ENCODE data around the gene WDR47.
"Not testable (repeated sequence)": the region's sequence is repeated elsewhere in the genome, so short reads cannot be mapped to it uniquely, and the experiment has no call there.

Gene WDR47

DNA sequence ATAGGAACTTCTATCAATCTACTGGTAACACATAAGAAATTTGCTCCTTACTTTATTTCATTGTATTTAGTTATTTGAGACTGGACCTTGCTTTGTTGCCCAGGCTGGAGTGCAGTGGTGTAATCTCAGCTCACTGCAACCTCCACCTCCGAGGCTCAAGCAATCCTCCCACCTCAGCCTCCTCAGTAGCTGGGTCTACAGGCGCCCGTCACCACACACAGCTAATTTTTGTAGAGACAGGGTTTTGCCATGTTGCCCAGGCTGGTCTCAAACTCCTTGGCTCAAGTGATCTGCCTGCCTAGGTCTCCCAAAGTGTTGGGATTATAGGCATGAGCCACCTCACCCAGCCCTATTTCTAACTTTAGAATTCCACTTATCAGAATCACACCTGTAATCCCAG is 10.2 kb upstream of the WDR47 start:
- not testable (repeated sequence) for DNase-seq (ENCODE audit: low read depth)

DNA sequence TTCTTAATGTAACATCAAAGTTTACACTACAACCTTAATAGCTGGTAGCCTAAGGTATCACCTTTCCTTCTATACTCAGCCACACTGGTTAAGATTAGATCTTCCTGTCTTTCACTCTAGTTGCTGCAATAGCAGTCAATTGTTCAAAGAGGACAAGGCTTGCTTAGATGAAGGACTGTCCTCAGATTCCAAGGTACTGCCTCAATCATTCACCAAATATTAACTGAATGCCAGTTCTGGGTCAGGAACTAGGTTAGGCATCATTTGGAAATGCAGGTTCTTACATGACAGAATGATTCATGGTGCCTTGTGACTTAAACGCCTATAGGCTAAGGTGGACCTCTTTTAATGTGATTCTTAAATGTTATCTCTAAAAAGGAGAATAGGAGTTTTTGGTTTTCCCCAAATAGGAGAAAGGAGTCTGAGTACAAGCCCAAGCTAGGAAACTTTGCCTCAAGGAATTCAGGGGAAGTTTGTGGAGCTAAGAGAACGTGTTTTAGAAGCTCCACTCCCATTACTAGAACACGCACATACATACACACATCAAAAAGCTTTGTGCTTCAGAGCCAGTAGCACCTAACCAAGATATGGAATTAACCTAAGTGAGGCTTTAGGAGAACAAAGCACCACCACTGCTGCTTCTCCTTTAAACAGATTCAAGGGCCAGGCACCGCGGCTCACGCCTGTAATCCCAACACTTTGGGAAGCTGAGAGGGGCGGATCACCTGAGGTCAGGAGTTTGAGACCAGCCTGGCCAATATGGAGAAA is 8.5 kb upstream of the WDR47 start:
- no peak for DNase-seq (ENCODE audit: low read depth)

DNA sequence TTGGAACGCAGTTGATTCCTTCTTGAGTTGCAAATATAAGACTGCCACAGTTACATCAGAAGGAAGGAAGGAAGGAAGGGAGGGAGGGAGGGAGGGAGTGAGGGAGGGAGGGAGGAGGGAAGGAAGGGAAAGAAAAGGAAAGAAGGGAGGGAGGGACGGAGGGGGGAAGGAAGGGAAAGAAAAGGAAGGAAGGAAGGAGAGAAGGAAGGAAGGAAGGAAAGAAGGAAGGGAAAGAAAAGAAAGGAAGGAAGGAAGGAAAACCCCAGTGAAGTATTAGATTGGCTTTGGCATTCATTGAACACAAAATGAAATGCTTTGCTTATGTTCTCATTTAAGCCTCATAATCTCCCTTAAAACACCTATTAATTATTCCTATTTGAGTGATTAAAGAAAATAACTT is 6.4 kb upstream of the WDR47 start:
- DNase-seq (ENCODE audit: low read depth) = no peak

DNA sequence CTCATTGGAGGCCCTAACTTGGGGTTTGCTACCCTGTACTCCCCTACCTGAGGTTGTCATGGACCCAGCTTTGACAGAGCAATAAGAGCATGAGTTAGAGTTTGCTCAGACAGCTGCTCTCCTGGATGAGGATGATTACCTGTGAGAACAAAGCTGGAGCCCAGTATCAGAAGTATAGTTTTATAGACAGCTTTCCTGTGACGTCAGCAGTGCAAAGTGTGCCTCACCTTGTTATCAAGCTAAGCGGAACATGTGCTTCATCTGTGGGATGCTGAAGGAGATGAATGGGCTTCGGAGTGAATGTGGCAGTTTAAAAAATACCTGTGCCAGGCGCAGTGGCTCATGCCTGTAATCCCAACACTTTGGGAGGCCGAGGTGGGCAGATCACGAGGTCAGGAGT is 5.4 kb upstream of the WDR47 start:
- DNase-seq (ENCODE audit: low read depth) = no peak

DNA sequence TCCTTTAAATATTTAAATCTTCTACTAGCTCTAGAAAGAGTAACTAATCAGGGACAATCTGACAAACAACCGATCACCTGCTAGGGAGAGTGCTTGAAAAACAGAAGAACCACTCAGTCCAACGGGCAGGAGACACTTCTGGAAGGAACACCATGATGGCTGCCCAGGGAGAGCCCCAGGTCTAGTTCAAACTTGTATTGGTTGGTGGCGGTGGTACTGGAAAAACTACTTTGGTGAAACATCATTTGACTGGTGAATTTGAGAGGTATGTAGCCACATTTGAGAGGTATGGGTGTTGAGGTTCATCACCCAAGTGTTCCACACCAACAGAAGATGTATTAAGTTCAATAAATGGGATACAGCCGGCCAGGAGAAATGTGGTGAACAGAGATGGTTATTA is 4.8 kb upstream of the WDR47 start:
- DNase-seq (ENCODE audit: low read depth) = no peak

DNA sequence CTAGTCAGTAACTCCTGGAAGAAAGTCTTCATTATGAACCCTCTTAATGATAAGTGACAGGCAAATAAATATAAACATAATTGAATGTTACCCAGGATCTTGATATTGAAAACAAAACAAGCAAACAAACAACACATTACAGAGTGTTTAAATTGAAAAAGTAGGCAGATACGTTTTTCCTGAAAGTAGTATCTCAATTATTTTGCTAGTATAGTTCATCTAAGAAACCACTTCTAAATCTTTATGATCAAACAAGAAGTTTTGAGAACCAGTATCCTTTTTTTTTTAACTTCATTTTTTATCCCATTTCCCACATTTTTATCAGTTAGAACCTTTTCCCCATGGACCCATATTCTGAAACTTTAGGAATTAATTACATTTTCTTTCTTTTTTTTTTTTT is 3.7 kb upstream of the WDR47 start:
- no peak for DNase-seq (ENCODE audit: low read depth)

DNA sequence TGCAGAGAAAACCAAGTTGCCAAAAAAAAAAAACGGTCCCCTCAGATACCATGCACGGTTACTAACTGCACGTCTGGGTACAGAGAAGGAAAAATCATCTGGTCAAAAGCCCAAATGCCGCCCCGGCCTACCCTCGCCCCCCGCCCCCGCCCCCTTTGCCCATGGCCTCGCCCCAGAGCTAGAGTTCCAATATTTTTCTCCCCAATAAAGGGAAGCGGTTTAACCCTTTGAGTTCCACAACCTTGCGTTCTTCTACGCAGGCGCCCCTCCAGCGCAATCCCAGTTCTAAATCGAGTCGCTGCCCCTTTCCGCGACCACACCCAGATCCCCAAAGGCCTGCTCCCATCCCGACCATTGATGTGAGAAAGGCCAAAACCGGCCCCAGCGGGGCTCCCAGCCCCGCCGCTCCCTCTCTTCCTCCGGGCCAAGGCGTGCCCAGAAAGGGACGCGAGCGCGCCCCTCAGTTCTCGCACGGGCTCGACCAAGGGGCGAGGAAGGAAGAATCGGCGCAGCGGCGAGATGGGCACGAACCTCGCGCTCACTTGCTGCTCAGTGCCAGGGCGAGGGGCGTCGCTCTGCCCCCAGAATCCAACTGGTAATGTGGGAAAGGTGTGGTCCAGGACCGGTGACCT is 797 bp downstream of the WDR47 start:
- no peak for DNase-seq (ENCODE audit: low read depth)

DNA sequence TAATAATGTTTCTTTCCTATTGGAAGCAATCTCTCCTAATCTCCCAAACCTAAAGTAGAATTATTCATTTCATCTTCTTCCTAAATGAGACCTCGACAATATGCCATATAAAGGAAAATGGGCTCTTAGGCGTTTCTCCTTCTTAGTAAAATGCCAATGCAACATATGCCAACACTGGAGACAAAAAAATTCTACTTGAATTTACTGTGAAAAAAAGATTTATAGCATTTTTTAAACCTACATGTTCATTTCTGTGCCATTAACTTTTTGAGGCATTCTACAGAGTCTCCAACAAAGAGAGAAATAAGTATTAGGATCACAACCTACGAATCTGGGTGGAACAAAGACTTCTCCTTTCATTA is 1.3 kb downstream of the WDR47 start:
- DNase-seq (ENCODE audit: low read depth) = no peak

DNA sequence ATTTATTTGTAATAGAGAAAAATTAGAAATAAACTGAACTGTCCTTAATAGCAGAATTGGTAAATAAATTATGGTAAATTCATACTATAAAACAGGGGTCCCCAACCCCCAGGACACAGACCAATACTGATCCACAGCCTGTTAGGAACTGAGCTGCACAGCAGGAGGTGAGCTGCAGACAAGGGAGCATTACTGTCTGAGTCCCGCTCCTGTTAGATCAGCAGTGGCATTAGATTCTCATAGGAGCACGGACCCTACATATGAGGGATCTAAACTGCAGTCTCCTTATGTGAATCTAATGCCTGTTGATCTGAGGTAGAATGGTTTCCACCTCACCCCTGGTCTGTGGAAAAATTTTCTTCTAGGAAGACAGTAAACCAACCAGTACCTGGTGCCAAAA is 7.5 kb downstream of the WDR47 start:
- no peak for DNase-seq (ENCODE audit: low read depth)

DNA sequence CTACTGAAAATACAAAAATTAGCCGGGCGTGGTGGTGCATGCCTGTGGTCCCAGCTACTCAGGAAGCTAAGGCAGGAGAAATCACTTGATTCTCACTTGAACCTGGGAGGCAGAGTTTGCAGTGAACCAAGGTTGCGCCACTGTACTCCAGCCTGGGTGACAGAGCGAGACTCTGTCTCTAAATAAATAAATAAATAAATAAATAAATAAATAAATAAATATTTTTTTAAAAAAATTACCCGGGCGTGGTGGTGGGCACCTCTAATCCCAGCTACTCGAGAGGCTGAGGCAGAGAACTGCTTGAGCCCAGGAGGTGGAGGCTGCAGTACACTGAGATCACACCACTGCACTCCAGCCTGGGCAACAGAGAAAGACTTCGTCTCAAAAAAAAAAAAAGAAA is 12.4 kb downstream of the WDR47 start:
- DNase-seq (ENCODE audit: low read depth) = not testable (repeated sequence)

DNA sequence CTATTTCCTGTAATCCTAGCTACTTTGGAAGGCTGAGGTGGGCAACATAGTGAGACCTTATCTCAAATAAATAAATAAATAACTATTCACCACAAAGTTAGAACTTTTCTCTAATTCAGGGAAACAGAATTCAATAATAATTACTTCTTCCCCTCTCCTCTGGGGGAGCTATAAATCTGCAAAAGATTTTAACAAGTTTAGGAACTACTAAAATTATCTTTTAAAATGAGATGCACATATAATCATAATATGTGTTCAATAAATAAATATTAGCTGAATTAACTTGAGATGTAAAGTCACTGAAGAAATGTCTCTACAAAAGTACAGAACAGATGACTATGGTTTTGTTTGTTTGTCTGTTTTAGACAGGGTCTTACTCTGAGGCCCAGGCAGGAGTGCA is 14.1 kb downstream of the WDR47 start:
- DNase-seq (ENCODE audit: low read depth) = no peak

DNA sequence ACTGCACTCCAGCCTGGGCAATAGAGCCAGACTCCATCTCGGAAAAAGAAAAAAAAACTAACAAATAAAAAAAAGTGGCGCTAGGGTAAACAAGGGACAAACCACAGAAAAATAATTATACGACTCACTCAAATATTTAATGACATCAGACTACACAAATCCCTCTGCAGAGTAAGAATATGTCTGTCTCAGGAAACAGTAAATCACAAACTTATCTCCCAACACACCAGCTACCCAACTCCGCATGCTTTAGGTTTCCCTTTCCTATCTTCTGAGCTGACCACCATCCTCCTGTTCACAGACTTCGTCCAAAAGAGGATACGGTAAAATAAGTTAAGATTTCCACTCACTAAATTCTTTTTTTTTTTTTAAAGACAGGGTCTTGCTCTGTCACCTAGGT is 16.2 kb downstream of the WDR47 start:
- DNase-seq (ENCODE audit: low read depth) = no peak

DNA sequence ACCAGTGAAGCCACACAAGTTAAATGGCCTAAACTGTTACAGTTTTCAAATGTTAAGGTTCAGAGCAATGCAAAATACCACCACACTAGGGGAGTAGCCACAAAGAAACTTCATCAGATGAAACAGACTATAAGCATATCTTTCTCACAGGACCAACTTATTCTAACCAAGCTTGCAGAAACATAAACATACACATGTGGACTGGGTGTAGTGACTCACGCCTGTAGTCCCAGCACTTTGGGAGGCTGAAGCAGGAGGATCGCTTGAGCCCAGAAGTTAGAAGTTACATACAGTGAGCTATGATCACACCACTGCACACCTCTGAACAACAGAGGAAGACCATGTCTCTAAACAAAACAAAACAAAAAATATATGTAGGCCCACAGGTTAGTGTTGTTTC is 17.3 kb downstream of the WDR47 start:
- no peak for DNase-seq (ENCODE audit: low read depth)

DNA sequence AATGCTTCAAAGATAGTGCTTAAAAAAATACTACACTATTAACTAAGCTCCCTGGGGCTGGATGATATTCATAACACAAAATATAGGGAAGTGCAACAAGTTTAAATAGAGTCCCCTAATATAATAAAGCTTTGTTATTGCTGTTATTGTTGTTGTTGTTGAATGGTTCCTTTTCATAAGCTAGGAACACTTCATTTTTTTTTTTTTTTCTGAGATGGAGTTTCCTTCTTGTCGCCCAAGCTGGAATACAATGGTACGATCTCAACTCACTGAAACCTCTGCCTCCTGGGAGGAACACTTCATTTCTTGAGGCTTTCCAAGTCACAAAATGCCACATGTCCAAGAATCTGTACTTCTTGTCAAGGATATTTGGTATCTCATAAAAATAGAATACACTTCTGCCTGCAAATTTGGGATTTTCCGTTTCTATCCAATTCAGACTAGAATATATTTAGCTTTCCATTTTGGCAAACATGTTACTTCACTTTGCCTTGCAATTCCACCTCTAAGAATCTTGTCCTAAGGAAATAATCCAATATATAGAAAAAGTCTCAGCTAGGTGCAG is 21.1 kb downstream of the WDR47 start:
- no peak for DNase-seq (ENCODE audit: low read depth)

DNA sequence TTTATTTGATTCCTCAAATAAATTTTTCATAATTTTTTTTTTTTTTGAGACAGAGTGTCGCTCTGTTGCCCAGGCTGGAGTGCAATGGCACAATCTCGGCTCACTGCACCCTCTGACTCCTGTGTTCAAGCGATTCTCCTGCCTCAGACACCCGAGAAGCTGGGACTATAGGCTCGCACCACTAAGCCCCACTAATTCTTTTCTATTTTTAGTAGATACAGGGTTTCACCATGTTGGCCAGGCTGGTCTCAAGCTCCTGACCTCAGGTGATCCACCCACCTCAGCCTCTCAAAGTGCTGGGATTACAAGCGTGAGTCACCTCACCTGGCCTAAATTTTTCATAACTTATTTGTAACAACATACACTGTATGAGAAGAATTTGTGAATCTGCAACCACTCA is 24.2 kb downstream of the WDR47 start:
- not testable (repeated sequence) for DNase-seq (ENCODE audit: low read depth)

DNA sequence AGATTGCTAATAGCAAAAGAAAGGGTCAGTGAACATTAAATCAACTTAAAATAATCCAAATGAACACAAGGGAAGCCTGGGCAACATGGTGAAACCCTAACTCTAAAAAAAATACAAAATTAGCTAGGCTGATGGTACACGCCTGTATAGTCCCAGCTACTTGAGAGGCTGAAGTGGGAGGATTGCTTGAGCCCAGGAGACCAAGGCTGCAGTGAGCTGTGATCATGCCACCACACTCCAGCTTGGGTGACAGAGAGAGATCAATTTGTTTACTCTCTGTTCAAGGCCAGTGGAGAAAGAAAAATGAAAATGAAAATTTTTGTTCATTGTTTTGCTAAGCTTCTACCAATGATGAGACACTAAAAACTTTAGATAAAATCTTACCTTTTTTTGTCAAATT is 24.8 kb downstream of the WDR47 start:
- no peak for DNase-seq (ENCODE audit: low read depth)

DNA sequence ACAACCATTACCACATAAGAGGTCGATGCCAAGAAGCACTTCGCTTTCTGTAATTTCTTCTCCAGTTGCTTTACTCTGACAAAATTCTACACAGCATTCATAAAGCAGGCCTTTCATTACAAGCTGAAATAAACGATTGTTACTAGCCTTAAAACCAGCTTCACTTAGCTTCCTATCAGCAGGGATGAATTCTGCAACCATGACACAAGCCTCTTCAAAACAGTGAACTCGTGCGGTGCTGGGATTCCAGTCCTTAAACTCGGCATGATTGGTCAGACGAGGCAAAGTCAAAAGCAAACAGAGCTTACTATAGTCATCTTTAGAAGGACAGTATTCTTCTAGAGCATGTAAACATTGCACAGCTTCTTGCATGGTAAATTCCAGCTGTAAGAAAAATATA is 30.6 kb downstream of the WDR47 start:
- no peak for DNase-seq (ENCODE audit: low read depth)

DNA sequence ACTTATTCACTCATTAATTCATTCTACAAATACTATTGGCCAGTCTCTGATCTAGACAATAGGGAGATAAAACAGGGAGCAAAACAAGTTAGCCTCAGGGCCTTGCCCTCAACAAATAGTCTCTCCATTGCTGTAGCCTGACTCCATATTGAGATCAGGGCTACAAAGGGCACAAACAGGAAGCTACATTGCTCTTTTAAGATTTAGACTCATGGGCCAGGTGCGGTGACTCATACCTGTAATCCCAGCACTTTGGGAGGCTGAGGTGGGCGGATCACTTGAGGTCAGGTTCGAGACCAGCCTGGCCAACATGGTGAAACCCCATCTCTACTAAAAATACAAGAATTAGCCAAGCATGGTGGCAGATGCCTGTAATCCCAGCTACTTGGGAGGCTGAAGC is 45.3 kb downstream of the WDR47 start:
- not testable (repeated sequence) for DNase-seq (ENCODE audit: low read depth)

DNA sequence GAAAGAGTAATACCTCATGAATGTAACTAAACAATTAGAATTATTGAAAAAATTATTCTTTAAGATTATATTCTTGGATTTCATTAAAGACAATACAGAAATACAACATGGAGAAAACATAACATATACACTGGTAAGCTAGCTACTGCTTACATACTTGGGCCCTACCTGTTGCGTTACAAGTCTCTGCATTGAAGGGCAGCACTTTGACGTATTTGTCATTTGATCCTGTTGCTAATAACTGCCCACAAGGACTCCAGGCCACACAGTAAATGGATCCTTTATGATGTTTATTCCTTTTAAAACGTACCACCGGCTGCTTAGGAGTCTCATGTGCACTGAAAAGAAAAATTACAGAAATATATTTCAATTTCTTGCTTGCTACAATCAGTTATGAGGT is 58.8 kb downstream of the WDR47 start:
- DNase-seq (ENCODE audit: low read depth) = no peak

DNA sequence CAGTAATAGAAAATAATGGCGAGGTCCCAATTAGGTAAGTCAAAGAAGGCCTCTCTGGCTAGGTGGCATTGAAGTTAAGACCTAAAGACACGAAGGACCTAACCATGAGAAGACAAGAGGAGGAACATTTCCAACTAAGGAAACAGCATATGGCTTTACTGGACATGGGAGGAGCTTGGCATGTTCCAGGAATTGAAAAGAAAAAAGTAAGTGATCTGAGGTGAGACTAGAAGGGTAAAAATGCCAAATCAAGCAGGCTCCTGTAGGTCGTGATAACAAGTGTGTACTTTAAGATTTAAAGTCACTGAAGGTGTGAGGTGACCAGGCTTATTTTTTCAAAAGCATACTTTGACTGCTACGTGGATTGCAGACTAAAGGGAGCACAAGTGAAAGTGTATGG is 65.2 kb downstream of the WDR47 start:
- DNase-seq (ENCODE audit: low read depth) = no peak

DNA sequence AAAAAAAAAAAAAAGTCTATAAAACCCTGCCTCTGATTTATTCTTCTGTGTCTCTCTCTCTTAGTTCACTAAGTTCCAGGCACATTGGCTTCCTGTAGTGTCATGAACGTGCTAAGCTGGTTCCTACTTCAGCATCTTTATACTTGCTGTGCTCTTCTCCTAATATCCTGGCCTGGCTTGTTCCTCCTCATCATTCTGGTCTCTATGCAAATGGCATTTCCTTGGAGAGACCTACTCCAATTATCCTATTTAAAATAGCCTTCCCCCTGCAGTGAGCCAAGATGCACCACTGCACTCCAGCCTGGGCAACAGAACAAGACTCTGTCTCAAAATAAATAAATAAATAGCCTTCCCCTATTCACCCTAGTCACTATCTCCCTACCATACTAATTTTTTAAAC is 69.0 kb downstream of the WDR47 start:
- DNase-seq (ENCODE audit: low read depth) = no peak

DNA sequence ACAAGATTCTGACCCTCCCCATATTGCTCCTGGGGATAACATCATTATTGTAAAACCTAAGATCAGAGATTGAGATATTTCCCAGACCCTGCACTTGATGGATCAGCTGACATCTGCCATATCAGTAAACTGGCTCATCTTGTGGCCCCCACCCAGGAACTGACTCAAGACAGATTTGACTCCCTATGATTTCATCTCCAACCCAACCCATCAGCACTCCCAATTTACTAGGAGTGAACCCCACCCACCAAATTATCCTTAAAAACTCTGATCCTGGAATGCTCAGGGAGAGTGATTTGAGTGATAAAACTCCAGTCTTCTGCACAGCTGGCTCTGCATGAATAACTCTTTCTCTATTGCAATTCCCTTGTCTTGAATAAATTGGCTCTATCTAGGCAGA is 72.6 kb downstream of the WDR47 start:
- DNase-seq (ENCODE audit: low read depth) = no peak

DNA sequence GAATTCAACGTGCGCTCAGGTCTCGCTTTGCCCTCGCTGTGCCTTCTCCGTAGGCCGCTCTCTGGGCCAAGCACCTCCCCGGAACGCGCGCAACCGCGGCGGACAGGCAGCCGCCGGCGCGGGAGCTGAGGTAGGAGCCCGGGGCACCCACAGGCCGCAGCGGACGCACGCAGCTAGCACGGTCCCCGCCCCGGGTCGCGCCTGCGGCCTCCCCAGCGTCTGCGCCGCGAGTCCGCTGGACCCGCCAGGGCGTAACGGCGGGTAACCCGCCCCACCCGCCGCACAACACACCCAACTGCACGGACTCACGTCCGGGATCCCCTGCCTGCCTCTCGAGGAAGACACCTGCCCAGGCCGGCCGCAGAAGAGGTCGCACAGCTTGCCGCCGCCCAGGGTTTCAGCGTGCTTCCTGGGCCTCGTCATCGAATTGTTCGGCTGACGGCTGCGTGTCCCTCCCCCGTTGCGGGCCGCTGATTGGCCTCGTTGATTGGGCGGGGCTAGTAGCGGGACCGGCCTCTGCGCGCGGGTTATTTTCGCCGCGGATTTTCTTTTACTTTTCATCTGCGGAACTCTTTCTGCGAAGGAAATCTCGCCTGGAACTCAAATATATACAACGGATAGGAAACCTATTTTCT is 78.7 kb downstream of the WDR47 start, which contains the start of gene CLCC1:
CLCC1 (minus strand) TSS at position 433 of the 635 bp plus-strand sequence. CDS start 13,047 bp downstream, outside the sequence.
- DNase-seq (ENCODE audit: low read depth) = peak; percentile 81
